Natural killer cell (primary cell): ENCODE data around the gene DCTN1. TPM values are rescaled to one million over a fixed set of nuclear protein-coding genes. Genes with fewer than 3 reads are reported as not detected.

Source experiments
- ATAC-seq, 3 donors: fragments of 150-1000 bp in 2 of 3; fragments of 200-7000 bp in 1 of 3; cut with Tn5 transposase; 1 replicate in 1 of 3; 2 replicates in 2 of 3; pipeline ENCODE4 v1.10.0; 2021; ENCODE audit warnings: mild to moderate bottlenecking in 2 of 3, moderate library complexity in 2 of 3
- DNase-seq, 2 donors: peaks; one replicate each; pipeline versions ENCODE4 v3.0.0 to v3.0.0-alpha.2; 2013 to 2021; ENCODE audit warnings: mixed read lengths in 1 of 2
- H3K27ac ChIP-seq: one replicate; pipeline ENCODE4 v1.5.1; 2013; ENCODE audit warnings: mild to moderate bottlenecking, low read length
- H3K27me3 ChIP-seq: one replicate; pipeline ENCODE4 v1.6.1; 2013; ENCODE audit warnings: low read length; ENCODE audit not compliant: control insufficient read depth, insufficient read depth
- H3K36me3 ChIP-seq: one replicate; pipeline ENCODE4 v1.6.1; 2013; ENCODE audit warnings: low read length; ENCODE audit not compliant: control insufficient read depth, insufficient read depth
- H3K4me1 ChIP-seq: one replicate; pipeline ENCODE4 v1.6.1; 2013; ENCODE audit warnings: low read length; ENCODE audit not compliant: control insufficient read depth, insufficient read depth
- H3K4me3 ChIP-seq: one replicate; pipeline ENCODE4 v1.5.1; 2013; ENCODE audit warnings: low read length
- H3K9me3 ChIP-seq: one replicate; pipeline ENCODE4 v1.6.1; 2013; ENCODE audit warnings: low read length; ENCODE audit not compliant: control insufficient read depth, insufficient read depth
- H3K27ac Mint-ChIP-seq, 2 donors: one replicate each; pipeline ENCODE4 v1.8.0; 2022; ENCODE audit warnings: mild to moderate bottlenecking in 2 of 2, mixed read lengths in 2 of 2, moderate library complexity in 1 of 2
- H3K27me3 Mint-ChIP-seq, 2 donors: one replicate each; pipeline ENCODE4 v1.8.0; 2022; ENCODE audit warnings: low read depth in 2 of 2, mixed read lengths in 2 of 2
- H3K36me3 Mint-ChIP-seq: one replicate; pipeline ENCODE4 v1.8.0; 2022; ENCODE audit warnings: mixed read lengths
- H3K4me1 Mint-ChIP-seq, 2 donors: one replicate each; pipeline ENCODE4 v1.8.0; 2022; ENCODE audit warnings: mixed read lengths in 2 of 2
- H3K4me3 Mint-ChIP-seq: one replicate; pipeline ENCODE4 v1.8.0; 2022; ENCODE audit warnings: mild to moderate bottlenecking, moderate library complexity, mixed read lengths
- H3K9me3 Mint-ChIP-seq, 2 donors: one replicate each; pipeline ENCODE4 v1.8.0; 2022; ENCODE audit warnings: mixed read lengths in 2 of 2
- whole genome bisulfite sequencing: methylation state at CpG from one replicate; pipeline ENCODE4 v1.1.7; 2013; ENCODE audit warnings: missing lambda C conversion rate; ENCODE audit not compliant: insufficient coverage; 5-methylcytosine and 5-hydroxymethylcytosine counted together
- intact Hi-C: fragments of 100-400 bp; cut with micrococcal nuclease; formaldehyde crosslinking; loops from one replicate; pipeline ENCODE4 v1.14.2; 2022
- total RNA-seq, 4 donors: library from RNA; stranded (reverse); fragments of 120-200 nt in 1 of 4; gene quantifications; one replicate each; pipeline versions ENCODE4 v1.2.3 to v1.2.4, GENCODE V29; 2013 to 2022
- TF ChIP-seq, protein P1 (sequence below): fragments of 200-600 bp; IDR thresholded peaks from one replicate; pipeline ENCODE4 v1.8.0; 2022; ENCODE audit warnings: antibody characterized with exemption

The DCTN1 gene
- total RNA-seq, 3 donors from 2014 or later (not counting 1 experiment from before 2014, with no cell fraction given): 103 to 116 (median 116) TPM

- TF ChIP-seq, protein P1, sequence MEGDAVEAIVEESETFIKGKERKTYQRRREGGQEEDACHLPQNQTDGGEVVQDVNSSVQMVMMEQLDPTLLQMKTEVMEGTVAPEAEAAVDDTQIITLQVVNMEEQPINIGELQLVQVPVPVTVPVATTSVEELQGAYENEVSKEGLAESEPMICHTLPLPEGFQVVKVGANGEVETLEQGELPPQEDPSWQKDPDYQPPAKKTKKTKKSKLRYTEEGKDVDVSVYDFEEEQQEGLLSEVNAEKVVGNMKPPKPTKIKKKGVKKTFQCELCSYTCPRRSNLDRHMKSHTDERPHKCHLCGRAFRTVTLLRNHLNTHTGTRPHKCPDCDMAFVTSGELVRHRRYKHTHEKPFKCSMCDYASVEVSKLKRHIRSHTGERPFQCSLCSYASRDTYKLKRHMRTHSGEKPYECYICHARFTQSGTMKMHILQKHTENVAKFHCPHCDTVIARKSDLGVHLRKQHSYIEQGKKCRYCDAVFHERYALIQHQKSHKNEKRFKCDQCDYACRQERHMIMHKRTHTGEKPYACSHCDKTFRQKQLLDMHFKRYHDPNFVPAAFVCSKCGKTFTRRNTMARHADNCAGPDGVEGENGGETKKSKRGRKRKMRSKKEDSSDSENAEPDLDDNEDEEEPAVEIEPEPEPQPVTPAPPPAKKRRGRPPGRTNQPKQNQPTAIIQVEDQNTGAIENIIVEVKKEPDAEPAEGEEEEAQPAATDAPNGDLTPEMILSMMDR: peak; percentile 94
- peak overlapping the region; percentile 94 for H3K4me3 Mint-ChIP-seq
- peaks cover 0 to 6% of the 10 kb centered on the region in 2 donors for H3K27me3 Mint-ChIP-seq
- no peaks in the 10 kb centered on the region for H3K9me3 Mint-ChIP-seq
- Histone ChIP-seq H3K4me3 (peak overlapping the region; percentile 66), H3K9me3 (no peaks in the 10 kb centered on the region), H3K27ac (peak overlapping the region; percentile 96), H3K27me3 (no peaks in the 10 kb centered on the region), H3K36me3 (no peaks in the 10 kb centered on the region), H3K4me1 (peaks cover 11% of the 10 kb centered on the region)
- DNase-seq (peak; percentile 96 to 98), ATAC-seq (peak; percentile 93 to 96 (median 94))
- WGBS: 2% methylated on average over 57 of the region's 62 CpGs
- H3K27ac Mint-ChIP-seq: peak overlapping the region; percentile 92 to 93
- H3K36me3 Mint-ChIP-seq: no peaks in the 10 kb centered on the region
- H3K4me1 Mint-ChIP-seq: peaks cover 5 to 6% of the 10 kb centered on the region in 2 donors
- intact Hi-C loops: loop anchor here (1.0 to 5.0 kb wide), 3 partner anchors 29 to 141 kb away; partner anchors contain the start of genes C2orf81 and WDR54
Measured at GRCh38 chr2:74391580-74392448, 11.7 kb upstream of the DCTN1 start.

- ATAC-seq (peak in 1 of 3 donors; percentile 24), DNase-seq (no peak)
- peak overlapping the region; percentile 94 for H3K4me3 Mint-ChIP-seq
- Histone ChIP-seq H3K4me1 (peaks cover 11% of the 10 kb centered on the region), H3K36me3 (no peaks in the 10 kb centered on the region), H3K27me3 (no peaks in the 10 kb centered on the region), H3K4me3 (peak overlapping the region; percentile 66), H3K27ac (peak overlapping the region; percentile 96), H3K9me3 (no peaks in the 10 kb centered on the region)
- peaks cover 5 to 6% of the 10 kb centered on the region in 2 donors for H3K4me1 Mint-ChIP-seq
- H3K36me3 Mint-ChIP-seq: no peaks in the 10 kb centered on the region
- H3K27me3 Mint-ChIP-seq: peaks cover 0 to 6% of the 10 kb centered on the region in 2 donors
- H3K9me3 Mint-ChIP-seq: no peaks in the 10 kb centered on the region
- peak overlapping the region; percentile 92 to 93 for H3K27ac Mint-ChIP-seq
- TF ChIP-seq, protein P1: no peak
- intact Hi-C loops: loop anchor here (5.0 kb wide), 1 partner anchor 61 kb away; no protein-coding TSS in a partner anchor
- WGBS: 0% methylated on average over 11 of the region's 11 CpGs
Measured at GRCh38 chr2:74391209-74391579, 11.1 kb upstream of the DCTN1 start.

DNA sequence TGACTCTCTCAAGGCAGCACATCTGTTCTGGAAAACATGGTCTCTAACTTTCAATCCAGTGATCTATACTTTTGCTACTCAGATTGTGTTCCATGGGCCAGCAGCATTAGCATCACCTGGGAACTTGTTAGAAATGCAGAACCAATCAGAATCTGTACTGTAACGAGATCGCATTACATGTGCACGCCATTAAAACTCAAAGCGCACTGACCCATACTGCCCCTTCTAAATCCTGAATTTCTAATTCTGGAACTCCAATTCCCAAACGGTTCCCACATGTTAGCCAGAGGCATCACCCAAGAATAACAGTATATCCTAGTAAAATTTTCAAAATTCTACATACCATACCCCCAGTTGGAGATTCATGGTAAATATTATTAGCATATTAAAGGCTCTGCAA, 10.5 kb upstream of the DCTN1 start:
- no peaks in the 10 kb centered on the region for H3K9me3 Mint-ChIP-seq
- peaks cover 0 to 6% of the 10 kb centered on the region in 2 donors for H3K27me3 Mint-ChIP-seq
- H3K36me3 ChIP-seq: peaks cover under 1% of the 10 kb centered on the region
- H3K4me3 ChIP-seq: no peak overlapping the region
- TF ChIP-seq, protein P1: no peak
- H3K9me3 ChIP-seq: no peaks in the 10 kb centered on the region
- peak overlapping the region; percentile 94 for H3K4me3 Mint-ChIP-seq
- peaks cover 5 to 6% of the 10 kb centered on the region in 2 donors for H3K4me1 Mint-ChIP-seq
- DNase-seq (no peak), ATAC-seq (no peak)
- no peak overlapping the region for H3K27ac ChIP-seq
- no peak overlapping the region for H3K27ac Mint-ChIP-seq
- H3K4me1 ChIP-seq: peaks cover 11% of the 10 kb centered on the region
- H3K36me3 Mint-ChIP-seq: no peaks in the 10 kb centered on the region
- no peaks in the 10 kb centered on the region for H3K27me3 ChIP-seq
- intact Hi-C loops: loop anchor here (5.0 kb wide), 1 partner anchor 62 kb away; no protein-coding TSS in a partner anchor
- 81% methylated on average over 5 of the region's 5 CpGs for WGBS
